ENCODE results near the gene TAS1R1. TPM values are rescaled to one million over a fixed set of nuclear protein-coding genes. Genes with fewer than 3 reads are reported as not detected.

The TAS1R1 gene
- total RNA-seq, 4 donors from 2014 or later: not detected

GRCh38 chr1:6523566-6523965 is 31.5 kb upstream of the TAS1R1 start:
- TF ChIP-seq CTCF (IDR thresholded peaks at IDR 0.05; ENCODE audit: low read depth): no peak

GRCh38 chr1:6526316-6526715 is 28.8 kb upstream of the TAS1R1 start:
- no peak for TF ChIP-seq CTCF (IDR thresholded peaks at IDR 0.05; ENCODE audit: low read depth)

- TF ChIP-seq CTCF (IDR thresholded peaks at IDR 0.05; ENCODE audit: low read depth): no peak
Measured at GRCh38 chr1:6528492-6528891, 26.6 kb upstream of the TAS1R1 start.

- no peak for TF ChIP-seq CTCF (IDR thresholded peaks at IDR 0.05; ENCODE audit: low read depth)
Measured at GRCh38 chr1:6530504-6531160, 24.5 kb upstream of the TAS1R1 start.

GRCh38 chr1:6531996-6532395 is 23.1 kb upstream of the TAS1R1 start:
- TF ChIP-seq CTCF (IDR thresholded peaks at IDR 0.05; ENCODE audit: low read depth): no peak

- no peak for TF ChIP-seq CTCF (IDR thresholded peaks at IDR 0.05; ENCODE audit: low read depth)
Measured at GRCh38 chr1:6534248-6534822, 20.8 kb upstream of the TAS1R1 start.

- no peak for TF ChIP-seq CTCF (IDR thresholded peaks at IDR 0.05; ENCODE audit: low read depth)
Measured at GRCh38 chr1:6535214-6535613, 19.9 kb upstream of the TAS1R1 start.
